Esophagus mucosa (tissue), 1 donor: ENCODE measurements around the gene SRP19. TPM values are rescaled to one million over a fixed set of nuclear protein-coding genes. Genes with fewer than 3 reads are reported as not detected.
"Not testable (repeated sequence)": the region's sequence is repeated elsewhere in the genome, so short reads cannot be mapped to it uniquely, and the experiment has no call there.

Experiments
- ATAC-seq: fragments of 200-7000 bp; cut with Tn5 transposase; one replicate; pipeline ENCODE4 v1.9.1; 2020
- total RNA-seq: library from RNA; stranded (reverse); gene quantifications from one replicate; pipeline ENCODE4 v1.2.4, GENCODE V29; 2023
- donor health status: DM: yes; HTN: yes; CAD: no.

SRP19 gene
- 29.7 TPM for total RNA-seq

DNA sequence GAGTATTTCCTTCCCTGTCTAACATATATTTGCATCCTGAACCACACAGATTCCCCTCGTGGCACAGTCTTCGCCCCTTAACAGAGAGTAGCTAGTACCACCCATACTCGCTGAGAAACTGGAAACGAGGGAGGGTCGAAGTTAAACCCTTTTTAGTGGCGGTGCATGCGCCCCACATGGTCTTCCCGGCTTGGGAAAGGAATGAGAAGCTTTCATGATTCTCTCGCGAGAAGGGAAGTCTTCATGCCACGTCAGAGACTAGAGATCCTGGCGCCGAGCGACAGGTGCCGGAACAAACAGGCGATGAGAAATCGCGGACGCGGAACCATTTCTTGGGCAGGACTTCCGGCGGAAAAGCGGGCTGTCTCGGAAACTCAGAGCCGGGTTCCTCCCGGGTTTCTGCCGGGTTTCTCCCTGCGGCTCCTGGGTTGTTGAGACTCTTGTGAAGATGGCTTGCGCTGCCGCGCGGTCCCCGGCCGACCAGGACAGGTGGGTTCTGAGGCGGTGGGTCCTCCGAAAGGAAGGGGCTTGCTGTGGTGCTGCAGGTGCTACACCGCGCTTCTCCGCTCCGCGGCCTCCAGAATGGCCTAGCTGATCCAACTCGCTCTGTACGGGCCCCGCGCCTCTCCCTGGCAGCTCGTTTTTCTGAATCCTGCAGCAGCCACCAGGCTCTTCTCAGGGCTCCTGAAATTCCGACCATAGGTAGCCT lies at the start of gene SRP19:
Gene SRP19, plus strand, starts transcription at position 359 of the 709 bp plus-strand sequence. Its CDS starts 90 bp downstream, at position 449.
- peak; percentile 97 for ATAC-seq

DNA sequence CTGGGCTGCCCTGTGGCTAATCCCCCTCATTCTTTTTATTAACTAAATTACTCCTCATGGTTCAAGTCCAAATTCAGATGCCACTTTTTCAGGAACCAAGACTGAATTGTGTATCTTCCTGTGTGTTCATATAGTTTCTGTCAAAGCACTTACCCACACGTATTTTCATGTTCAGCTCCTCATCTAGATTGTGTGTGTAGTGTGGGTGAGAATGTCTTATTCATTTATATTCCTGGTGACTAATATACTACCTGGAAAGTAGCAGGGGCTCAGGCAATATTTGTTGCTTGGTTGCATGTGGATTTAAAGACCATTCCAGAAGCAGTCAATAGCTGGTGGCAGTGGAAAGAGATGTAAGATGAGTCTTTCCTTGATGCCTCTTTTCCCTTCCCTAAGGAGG lies 48.5 kb upstream of the SRP19 start:
- ATAC-seq = no peak

DNA sequence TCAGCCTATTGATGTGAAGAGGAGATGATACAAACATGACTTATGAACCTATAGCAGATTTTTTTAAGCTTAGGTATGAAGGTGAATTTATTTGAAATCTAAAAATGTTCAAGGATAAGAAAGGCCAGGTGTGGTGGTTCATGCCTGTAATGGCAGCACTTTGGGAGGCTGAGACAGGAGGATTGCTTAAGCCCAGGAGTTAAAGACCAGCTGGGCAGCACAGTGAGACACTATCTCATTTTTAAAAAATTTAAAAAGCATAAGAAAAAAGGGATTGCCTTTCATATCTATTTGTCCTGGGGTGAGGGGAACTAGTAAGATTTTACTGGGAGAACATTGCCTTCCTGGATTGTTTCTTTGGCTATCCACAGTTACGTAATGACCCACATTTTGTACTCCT lies 40.8 kb upstream of the SRP19 start:
- no peak for ATAC-seq

DNA sequence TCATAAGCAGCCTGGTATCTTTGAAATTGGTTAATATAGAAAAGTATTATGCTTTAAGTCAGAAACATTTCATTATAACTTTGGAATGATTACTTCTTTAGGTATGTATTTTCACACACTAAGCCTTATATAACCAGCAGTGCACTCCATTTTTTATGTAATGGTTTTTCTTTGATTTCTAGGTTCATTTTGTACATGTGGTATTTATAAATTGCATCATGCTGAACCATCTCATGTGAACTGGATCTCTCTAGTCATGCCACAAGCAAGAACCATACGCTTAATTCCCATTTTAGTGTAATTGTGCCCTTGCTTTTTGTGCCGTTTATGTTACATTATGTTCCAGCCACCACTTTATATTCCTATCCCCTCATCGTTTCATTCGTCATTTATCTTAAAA lies 38.6 kb upstream of the SRP19 start:
- ATAC-seq = no peak

DNA sequence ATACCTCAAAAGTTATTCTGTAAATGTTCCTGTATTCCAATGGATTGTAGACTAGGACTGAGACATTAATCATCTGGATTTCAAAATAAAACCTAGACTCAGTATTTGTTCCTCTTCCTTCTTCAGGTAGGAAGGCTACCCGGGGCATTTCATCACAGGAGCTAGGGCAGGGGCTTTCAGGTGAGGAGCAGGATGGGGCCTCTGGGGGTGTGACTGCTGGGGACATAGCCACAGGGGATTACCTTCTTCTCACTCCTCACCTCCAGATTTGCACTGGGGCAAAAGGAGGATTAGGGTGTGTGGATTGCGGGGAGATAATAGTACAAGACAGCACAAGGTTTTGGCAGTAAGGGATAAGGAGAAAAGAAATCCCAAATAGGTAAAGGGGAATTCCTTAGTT lies 37.9 kb upstream of the SRP19 start:
- no peak for ATAC-seq

DNA sequence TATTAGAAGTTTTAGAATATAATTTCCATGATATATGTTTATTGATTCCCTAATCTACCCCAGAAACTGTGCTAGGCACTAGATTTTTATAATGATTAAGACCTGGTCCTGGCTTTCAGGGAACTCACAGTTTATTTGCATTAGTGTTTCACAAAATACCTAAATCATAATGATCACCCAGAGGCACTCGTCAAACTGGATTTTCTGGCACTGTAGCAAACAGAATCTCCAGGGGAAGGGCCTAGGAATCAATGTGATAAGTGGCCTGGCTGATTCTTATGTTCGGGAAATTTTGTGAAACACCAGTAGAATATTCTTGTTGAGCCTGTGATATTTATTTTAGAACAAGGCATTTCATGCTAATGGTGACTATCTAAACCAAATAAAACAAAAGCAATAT lies 37.4 kb upstream of the SRP19 start:
- ATAC-seq = peak; percentile 48

DNA sequence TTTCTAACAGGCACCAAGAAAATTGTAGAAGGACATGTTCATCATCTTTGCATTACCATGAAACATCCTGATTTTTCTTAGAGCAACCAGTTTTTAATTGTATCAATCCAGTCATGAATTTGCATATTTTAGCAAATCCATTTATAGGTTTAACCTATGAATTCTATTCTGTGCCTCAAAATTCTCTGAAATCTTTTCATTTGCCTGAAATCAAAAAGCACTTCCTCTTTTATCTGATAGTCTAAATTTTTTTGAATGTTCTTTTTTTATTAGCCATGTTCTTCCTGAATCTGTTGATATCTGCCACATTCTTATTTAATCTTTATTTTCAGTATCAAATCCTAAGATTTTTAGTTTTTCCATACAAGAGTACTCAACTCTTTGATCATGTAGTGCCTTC lies 36.9 kb upstream of the SRP19 start:
- no peak for ATAC-seq

DNA sequence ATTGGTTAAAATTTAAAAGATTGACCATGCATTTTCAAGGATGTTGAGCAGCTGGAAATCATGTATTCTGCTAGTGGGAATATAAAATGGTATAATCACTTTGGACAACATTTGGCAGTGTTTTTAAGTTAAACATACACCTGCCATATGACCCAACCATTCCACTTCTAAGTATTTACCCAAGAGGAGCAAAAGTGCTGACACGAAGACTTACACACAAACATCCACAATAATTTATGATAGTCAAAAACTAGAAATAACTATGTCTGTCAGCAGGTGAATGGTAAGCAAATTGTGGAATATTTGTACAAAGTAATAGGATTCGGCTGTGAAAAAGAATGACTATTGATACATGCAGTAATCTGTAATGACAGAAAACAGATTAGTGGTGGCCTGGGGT lies 30.7 kb upstream of the SRP19 start:
- ATAC-seq = no peak

DNA sequence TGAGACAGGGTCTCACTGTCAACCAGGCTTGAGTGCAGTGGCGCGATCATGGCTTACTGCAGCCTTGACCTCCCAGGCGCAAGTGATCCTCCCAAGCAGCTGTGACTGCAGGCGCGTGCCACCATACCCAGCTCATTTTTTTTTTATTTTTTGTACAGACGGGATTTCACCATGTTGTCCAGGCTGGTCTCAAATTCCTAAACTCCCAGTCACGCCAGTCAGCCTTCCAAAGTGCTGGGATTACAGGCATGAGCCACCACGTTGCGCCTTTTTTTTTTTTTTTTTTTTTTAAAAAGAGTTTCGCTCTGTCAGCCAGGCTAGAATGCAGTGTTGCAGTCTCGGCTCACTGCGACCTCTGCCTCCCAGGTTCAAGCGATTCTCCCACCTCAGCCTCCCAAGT lies 27.1 kb upstream of the SRP19 start:
- ATAC-seq = no peak

DNA sequence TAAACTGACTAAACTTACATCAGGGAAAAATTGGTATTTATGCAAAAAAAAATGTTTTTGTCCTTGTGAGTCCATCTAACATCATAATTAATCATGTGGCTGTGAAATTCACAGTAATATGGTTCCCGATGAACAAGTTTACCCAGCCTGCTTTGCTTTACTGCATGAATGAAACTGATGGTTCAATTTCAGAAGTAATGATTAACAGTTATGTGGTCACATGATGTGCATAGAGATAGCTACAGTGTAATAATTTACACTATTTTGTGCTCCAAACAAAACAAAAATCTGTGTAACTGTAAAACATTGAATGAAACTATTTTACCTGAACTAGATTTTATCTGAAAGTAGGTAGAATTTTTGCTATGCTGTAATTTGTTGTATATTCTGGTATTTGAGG lies 16.6 kb upstream of the SRP19 start:
- ATAC-seq = no peak

DNA sequence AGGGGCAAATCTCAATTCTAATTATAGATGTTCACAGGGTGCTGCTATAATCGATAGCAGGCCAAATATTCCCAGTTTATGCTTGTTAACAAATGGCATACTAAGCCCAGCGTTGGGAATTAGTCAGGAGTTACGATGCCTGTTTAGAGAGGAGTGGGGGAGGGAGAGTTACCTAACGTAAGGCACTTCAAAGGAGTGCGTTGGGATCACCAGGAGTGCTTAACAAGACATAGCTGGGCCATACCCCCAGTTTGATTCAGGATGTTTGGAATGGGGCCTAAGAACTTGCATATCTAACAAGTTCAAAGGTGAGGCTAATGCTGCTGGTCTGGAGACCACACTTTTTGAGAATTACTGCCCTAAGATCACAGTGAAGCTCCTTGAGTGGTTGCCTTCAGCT lies 14.5 kb upstream of the SRP19 start:
- ATAC-seq = no peak

DNA sequence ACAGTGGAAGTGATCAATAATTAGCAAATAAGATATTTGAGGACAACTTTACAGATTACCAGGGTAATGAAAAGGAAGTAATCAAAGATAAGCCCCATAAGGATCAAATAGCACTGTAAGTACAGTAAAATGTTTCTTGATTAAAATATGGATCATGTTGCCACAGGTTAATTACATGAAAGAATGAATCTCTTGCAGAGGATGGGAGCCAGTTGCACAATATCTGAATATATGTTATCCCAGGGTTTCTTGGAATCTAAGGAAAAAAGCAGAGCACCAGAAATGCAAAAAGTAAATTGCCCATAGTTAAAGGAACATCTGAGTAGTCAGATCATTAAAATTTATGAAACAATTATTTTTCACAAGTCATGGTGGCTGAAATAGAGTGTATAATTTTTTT lies 13.8 kb upstream of the SRP19 start:
- no peak for ATAC-seq

DNA sequence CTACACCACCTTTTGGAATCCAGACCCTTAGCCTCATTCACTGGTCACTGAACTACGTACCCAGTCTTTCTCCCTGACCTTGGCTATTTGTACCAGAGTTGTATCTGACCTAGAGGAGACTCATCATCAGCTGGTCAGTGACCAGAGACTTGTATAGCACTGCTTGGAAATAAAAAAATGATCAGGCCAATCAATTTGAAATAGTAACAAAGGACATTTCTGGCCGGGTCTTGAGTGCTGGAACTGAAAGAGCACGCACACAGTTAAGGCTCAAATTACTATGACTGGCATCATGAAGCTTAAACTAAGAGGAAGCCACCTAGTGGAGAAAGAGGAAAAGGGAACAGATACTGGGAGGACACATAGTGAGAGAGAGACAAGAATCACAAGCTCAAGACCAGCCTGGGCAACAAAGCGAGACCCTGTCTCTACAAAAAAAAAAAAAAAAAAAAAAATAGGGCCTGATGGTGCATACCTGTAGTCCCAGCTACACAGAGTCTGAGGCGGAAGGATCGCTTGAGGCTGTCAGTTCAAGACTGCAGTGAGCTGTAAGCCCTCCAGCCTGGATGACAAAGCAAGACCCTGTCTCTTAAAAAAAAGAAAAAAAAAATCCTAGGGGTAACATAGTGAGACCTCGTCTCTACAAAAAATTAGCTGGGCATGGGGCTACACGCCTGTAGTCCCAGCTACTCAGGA lies 12.8 kb upstream of the SRP19 start:
- ATAC-seq = peak; percentile 87

DNA sequence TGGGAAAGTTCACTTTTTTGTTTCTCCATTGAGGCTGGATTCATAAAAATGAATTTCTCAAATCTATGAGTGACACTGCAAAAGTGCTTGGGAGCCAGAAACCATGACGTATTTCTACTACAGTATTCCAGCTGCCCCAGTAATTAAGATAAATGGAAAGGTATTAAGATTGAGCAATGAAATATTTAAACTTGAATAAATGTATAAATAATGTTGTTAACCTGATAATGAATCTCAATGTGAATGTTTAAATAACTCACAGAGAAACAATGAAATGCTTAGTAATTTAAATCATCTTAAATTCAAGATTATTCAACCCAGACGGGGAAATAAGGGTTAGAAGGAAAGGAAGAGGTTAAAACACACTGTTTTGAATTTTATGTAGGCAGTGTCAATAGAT lies 11.2 kb upstream of the SRP19 start:
- no peak for ATAC-seq

DNA sequence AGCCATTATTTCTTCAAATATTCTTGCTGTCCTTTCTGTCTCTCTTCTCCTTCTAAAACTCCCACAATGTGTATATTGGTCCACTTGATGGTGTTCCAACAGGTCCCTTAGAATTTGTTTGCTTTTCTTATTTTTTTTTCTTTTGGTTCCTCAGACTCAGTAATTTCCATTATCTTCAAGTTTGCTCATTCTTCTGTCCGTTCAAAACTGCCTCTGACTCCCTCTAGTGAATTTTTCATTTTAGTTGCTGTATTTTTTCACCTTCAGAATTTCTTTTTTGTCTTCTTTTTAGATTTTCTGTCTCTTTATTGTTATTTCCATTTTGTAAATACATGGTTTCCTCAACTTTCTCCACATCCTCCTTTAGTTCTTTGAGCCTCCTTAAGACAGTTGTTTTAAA lies 6.4 kb upstream of the SRP19 start:
- ATAC-seq = no peak

DNA sequence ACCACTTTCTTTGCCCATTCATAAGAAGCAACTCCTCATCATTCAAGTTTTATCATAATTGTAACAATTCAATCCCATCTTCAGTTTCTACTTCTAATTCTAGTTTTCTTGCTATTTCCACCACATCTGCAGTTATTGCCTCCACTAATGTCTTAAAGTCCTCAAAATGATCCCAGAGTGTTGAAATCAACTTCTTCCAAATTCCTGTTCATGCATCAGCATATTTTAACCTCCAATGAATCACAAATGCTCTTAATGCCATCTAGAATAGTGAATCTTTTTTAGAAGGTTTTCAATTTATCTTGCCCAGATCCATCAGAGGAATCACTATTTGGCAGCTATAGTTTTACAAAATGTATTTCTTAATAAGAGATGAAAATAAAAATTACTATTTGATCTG lies 3.2 kb upstream of the SRP19 start:
- no peak for ATAC-seq

DNA sequence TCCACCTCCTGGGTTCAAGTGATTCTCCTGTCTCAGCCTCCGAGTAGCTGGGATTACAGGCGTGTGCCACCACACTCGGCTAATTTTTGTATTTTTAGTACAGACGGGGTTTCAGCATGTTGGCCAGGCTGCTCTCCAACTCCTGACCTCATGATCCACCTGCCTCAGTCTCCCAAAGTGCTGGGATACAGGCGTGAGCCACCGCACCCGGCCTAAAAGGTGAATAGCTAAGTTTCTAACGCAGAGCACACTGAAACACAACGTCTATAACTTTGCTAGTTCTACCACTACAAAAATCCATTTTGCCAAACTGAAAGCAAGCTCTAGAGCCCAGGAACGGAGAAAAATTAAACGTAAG lies 537 bp upstream of the SRP19 start:
- not testable (repeated sequence) for ATAC-seq

DNA sequence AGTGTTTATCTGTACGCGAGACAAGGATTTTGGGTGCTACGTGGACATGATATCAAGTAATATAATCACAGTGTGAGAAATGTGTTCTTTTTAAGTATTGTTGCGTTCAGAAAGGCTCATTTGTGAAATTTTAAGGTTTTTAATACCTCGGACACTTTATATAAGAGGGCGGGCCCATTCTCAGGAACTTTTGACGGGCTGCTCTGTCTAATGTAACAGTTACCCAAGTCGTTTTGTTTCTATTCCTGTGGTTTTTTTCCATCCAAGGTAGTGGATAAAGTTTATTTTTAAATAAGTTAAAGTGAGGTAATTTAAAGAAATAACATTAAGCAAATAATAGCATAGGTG lies 525 bp downstream of the SRP19 start:
- no peak for ATAC-seq

DNA sequence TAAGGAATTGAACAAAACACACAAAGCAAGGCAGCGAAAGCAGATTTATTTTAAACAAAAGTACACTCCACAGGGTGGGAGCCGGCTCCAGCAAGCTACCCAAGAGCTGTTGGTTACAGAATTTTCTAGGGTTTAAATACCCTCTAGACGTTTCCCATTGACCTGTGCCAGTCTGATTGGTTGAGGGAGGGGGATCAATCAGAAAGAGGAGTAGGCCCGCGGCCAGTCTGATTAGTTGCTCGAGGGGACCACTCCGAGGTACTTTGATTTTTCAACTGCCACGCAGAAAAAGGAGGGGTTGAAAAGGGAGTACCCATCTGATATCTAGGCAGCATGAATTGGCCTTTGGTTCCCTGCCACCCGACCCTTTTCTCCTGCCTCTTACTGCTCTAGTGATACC lies 998 bp downstream of the SRP19 start:
- ATAC-seq = no peak

DNA sequence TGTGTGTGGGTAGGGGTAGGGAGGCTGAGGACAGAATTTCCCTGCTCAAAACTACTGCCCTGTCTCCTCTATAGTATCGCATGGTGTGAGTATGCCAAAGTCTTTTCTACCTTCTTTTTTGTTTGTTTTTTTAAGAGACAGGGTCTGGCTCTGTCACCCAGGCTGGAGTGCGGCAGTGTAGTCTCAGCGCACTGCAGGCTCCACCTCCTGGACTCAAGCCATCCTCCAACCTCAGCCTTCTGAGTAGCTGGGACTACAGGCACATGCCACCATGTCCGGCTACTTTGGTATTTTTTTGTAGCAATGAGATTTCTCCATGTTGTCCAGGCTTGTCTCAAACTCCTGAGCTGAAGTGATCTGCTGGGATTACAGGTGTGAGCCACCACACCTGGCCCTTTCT lies 2.5 kb downstream of the SRP19 start:
- ATAC-seq = no peak

DNA sequence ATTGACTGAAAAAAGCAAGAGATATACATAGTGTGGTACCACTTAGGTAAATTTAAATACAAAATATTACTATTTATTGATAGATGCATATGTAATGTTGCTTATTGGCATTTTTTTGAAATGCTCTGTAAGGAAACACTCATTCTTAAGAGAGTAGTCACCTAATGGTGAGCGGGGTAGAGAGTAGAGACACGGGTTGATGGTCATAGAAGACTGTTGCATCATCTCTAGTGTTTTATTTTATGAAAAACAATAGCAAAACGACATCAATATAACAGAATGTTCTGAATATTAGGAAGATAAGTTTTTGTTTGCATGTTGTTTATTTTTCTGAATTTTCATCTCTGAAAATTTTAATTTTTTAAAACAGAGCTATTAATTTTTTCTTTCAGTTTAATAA lies 4.0 kb downstream of the SRP19 start:
- ATAC-seq = no peak

DNA sequence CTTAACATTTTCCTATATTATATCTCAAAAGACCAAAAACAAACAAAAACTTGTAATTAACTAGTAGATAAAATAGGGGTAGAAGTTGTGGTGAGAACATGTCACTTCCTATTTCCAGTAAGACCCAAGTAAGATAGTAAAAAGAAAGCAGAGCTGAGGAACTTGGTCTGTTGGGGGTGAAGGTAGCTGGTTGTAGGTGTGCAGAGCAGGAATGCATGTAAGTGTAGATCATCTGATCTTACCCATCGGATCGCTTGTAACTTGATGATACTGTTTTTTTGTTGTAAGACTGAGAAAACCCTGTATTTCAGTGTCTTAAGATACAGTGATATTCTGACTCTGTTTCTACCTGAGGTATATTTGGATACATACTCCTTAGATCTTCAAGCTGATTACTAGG lies 5.7 kb downstream of the SRP19 start:
- ATAC-seq = no peak

DNA sequence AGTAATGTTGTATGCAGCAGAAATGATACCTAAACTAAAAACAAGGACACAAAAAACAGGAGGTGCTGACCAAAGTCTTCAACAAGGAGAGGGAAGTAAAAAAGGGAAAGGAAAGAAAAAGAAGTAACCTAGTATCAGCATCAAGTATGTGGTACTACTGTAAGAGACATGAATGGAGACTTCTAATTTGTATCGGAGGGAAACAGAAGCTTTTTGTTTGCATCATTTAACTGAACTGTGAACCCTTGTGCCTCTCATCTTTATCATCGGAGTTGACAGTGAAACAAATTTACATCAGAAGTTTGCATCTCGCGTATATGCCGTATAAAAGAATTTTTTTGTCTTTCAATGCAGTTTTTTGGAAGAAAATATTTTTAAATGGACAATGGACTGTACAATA lies 6.3 kb downstream of the SRP19 start:
- ATAC-seq = no peak

DNA sequence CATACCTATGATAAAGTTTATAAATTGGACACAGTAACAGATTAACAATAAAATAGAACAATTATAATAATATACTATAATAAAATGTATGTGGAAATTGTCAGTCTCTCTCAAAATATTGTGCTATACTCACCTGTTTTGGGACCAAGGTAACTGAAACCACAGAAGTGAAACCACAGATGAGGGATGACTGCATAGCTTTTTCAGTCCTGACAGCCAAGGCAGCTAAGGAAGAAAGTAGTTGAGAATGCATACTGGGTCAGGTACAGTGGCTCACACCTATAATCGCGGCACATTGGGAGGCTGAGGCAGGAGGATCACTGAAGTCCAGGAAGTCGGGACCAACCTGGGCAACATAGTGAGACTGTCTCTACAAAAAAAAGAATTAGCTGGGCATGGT lies 8.9 kb downstream of the SRP19 start:
- no peak for ATAC-seq

DNA sequence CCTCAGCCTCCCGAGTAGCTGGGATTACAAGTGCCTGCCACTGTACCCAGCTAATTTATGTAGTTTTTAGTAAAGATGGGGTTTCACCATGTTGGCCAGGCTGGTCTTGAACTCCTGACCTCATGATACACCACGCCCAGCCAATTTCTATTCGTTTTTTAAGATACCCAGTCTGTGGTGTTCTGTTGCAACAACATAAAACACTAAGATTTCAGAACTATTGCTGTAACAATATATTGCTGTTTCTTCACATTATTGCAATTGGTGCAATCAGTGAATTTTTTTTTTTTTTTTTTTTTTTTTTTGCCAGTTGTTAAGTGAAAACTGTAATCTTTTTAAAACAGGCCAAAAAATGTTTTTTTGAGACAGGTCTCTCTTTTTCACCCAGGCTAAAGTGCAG lies 9.9 kb downstream of the SRP19 start:
- no peak for ATAC-seq
